ENCODE results near the gene ZBTB7C. TPM values are rescaled to one million over a fixed set of nuclear protein-coding genes. Genes with fewer than 3 reads are reported as not detected.
A peak's percentile ranks its signal among the peaks of the same experiment; 100 is the strongest.

ZBTB7C gene
- total and polyA plus RNA-seq, 4 donors: 0.19 to 1.1 (median 0.45) TPM

DNA sequence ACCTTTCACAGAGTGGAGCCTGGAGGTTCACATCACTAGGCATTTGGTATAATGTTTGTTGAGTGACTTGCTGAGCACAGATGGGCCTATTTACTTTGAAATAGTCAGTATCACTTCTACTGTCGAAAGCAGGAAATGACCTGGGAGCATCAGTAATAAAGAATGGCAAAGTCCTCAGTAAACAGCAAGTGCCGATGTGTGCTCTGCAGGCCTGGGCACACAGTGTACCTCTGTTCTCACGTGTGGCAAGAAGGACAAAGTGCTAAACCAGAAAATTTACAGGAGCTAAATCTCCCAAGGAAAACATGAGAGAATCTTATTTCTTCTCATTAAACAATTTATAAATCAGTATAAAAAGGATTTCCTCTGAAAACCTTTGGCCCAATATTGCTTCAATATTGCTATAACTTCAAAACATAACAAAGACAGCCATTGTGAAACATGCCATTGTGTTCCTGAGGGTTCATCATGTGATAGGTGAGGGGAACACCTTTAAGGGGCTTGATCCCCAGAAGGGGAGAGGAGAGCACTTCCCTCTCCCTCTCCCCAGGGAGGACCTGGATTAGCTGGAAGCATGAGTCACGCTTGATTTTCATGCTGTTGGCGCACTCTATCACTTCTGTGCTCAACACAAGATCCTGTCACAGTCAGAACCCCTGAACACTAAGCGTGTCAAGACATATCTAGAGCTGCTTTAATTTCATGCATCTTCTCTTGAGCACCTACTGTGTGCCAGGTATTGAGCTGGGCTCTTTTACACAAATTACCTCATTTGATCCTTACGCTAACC is 347.2 kb downstream of the ZBTB7C start:
- no peak overlapping the region for H3K27ac ChIP-seq (ENCODE audit: low read depth in 1 of 2, low read length in 2 of 2)
- WGBS: 81% methylated on average over 7 of the region's 7 CpGs
- no peak for DNase-seq (ENCODE audit: low spot score)
- H3K36me3 ChIP-seq (ENCODE audit: control insufficient read depth in 4 of 4, insufficient read depth in 3 of 4, low read depth in 1 of 4, low read length in 3 of 4): no peaks in the 10 kb centered on the region
- no peaks in the 10 kb centered on the region for H3K27me3 ChIP-seq (ENCODE audit: control insufficient read depth in 4 of 4, insufficient read depth in 4 of 4, low read length in 3 of 4)
- no peak overlapping the region for H3K9ac ChIP-seq (ENCODE audit: low read depth in 1 of 2, low read length in 2 of 2)
- peak in 1 of 2 donors; percentile 10 for TF ChIP-seq HNF4A (conservative IDR thresholded peaks at IDR 0.05)
- TF ChIP-seq REST (IDR thresholded peaks at IDR 0.05): no peak
- H3K4me3 ChIP-seq (ENCODE audit: low read depth in 1 of 3, low read length in 3 of 3): no peak overlapping the region
- H3K4me1 ChIP-seq (ENCODE audit: control insufficient read depth in 4 of 4, insufficient read depth in 4 of 4, low read length in 3 of 4): peaks cover 0 to 4% (median 2%) of the 10 kb centered on the region in 4 donors
- H3K9me3 ChIP-seq (ENCODE audit: control insufficient read depth in 4 of 4, low read length in 3 of 4): no peaks in the 10 kb centered on the region

DNA sequence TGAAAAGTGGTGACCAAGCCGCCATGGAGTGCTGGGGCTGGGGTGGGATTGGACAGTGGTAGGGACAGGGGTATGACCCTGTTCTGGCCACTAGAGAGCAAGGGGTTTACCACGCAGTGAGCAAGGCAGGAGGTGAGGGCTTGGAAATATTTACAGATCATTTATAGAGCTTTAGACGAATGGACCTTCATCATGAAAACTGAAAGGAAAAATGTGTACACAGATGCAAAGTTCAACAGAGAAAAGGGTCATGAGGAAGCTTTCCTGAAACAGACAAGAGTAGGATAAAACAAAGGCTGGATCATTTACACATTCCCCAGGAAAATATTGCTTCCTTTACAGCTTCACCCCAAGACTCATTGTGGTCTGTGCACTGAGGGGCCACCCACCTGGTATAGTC is 348.2 kb downstream of the ZBTB7C start:
- H3K4me1 ChIP-seq (ENCODE audit: control insufficient read depth in 4 of 4, insufficient read depth in 4 of 4, low read length in 3 of 4): peaks cover 0 to 4% (median 2%) of the 10 kb centered on the region in 4 donors
- H3K9ac ChIP-seq (ENCODE audit: low read depth in 1 of 2, low read length in 2 of 2): no peak overlapping the region
- TF ChIP-seq HNF4A (conservative IDR thresholded peaks at IDR 0.05) (peak in 1 of 2 donors; percentile 31), RXRA (IDR thresholded peaks at IDR 0.05) (peak in 1 of 2 donors; percentile 11), JUND (IDR thresholded peaks at IDR 0.05) (no peak)
- H3K27ac ChIP-seq (ENCODE audit: low read depth in 1 of 2, low read length in 2 of 2): no peak overlapping the region
- no peak for DNase-seq (ENCODE audit: low spot score)
- no peaks in the 10 kb centered on the region for H3K36me3 ChIP-seq (ENCODE audit: control insufficient read depth in 4 of 4, insufficient read depth in 3 of 4, low read depth in 1 of 4, low read length in 3 of 4)
- no peaks in the 10 kb centered on the region for H3K27me3 ChIP-seq (ENCODE audit: control insufficient read depth in 4 of 4, insufficient read depth in 4 of 4, low read length in 3 of 4)
- no peaks in the 10 kb centered on the region for H3K9me3 ChIP-seq (ENCODE audit: control insufficient read depth in 4 of 4, low read length in 3 of 4)
- no peak overlapping the region for H3K4me3 ChIP-seq (ENCODE audit: low read depth in 1 of 3, low read length in 3 of 3)
- WGBS: 45% methylated on average over 3 of the region's 3 CpGs

GRCh38 chr18:48060346-48060745 is 348.8 kb downstream of the ZBTB7C start:
- Histone ChIP-seq H3K36me3 (ENCODE audit: control insufficient read depth in 4 of 4, insufficient read depth in 3 of 4, low read depth in 1 of 4, low read length in 3 of 4) (no peaks in the 10 kb centered on the region), H3K4me3 (ENCODE audit: low read depth in 1 of 3, low read length in 3 of 3) (no peak overlapping the region), H3K27ac (ENCODE audit: low read depth in 1 of 2, low read length in 2 of 2) (no peak overlapping the region), H3K4me1 (ENCODE audit: control insufficient read depth in 4 of 4, insufficient read depth in 4 of 4, low read length in 3 of 4) (peaks cover 0 to 4% (median 2%) of the 10 kb centered on the region in 4 donors), H3K9ac (ENCODE audit: low read depth in 1 of 2, low read length in 2 of 2) (no peak overlapping the region), H3K9me3 (ENCODE audit: control insufficient read depth in 4 of 4, low read length in 3 of 4) (no peaks in the 10 kb centered on the region), H3K27me3 (ENCODE audit: control insufficient read depth in 4 of 4, insufficient read depth in 4 of 4, low read length in 3 of 4) (no peaks in the 10 kb centered on the region)
- no peak for DNase-seq (ENCODE audit: low spot score)
- WGBS: 96% methylated on average over 4 of the region's 4 CpGs
- TF ChIP-seq, protein P1, sequence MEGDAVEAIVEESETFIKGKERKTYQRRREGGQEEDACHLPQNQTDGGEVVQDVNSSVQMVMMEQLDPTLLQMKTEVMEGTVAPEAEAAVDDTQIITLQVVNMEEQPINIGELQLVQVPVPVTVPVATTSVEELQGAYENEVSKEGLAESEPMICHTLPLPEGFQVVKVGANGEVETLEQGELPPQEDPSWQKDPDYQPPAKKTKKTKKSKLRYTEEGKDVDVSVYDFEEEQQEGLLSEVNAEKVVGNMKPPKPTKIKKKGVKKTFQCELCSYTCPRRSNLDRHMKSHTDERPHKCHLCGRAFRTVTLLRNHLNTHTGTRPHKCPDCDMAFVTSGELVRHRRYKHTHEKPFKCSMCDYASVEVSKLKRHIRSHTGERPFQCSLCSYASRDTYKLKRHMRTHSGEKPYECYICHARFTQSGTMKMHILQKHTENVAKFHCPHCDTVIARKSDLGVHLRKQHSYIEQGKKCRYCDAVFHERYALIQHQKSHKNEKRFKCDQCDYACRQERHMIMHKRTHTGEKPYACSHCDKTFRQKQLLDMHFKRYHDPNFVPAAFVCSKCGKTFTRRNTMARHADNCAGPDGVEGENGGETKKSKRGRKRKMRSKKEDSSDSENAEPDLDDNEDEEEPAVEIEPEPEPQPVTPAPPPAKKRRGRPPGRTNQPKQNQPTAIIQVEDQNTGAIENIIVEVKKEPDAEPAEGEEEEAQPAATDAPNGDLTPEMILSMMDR (IDR thresholded peaks at IDR 0.05; ENCODE audit: low read depth, low read length, missing input control): no peak
- TF ChIP-seq REST (IDR thresholded peaks at IDR 0.05): no peak
- TF ChIP-seq TAF1 (conservative IDR thresholded peaks at IDR 0.05): no peak
- no peak for TF ChIP-seq GABPA (IDR thresholded peaks at IDR 0.05 in 1 of 2, conservative IDR thresholded peaks at IDR 0.05 in 1 of 2)
- no peak for TF ChIP-seq NR2F2 (IDR thresholded peaks at IDR 0.05)
- TF ChIP-seq EGR1 (IDR thresholded peaks at IDR 0.05; ENCODE audit: low read depth in 2 of 2): no peak
- TF ChIP-seq FOXA2 (IDR thresholded peaks at IDR 0.05): no peak
- no peak for TF ChIP-seq HNF4G (IDR thresholded peaks at IDR 0.05)
- no peak for TF ChIP-seq HNF4A (conservative IDR thresholded peaks at IDR 0.05)
- no peak for TF ChIP-seq SP1 (IDR thresholded peaks at IDR 0.05)
- TF ChIP-seq YY1 (IDR thresholded peaks at IDR 0.05): no peak
- TF ChIP-seq, protein P2, sequence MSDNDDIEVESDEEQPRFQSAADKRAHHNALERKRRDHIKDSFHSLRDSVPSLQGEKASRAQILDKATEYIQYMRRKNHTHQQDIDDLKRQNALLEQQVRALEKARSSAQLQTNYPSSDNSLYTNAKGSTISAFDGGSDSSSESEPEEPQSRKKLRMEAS (IDR thresholded peaks at IDR 0.05): no peak
- TF ChIP-seq RXRA (IDR thresholded peaks at IDR 0.05): no peak

Data from liver (tissue), 9 donors.